ENCODE measurements around the gene HTT-AS.

HTT-AS gene

DNA sequence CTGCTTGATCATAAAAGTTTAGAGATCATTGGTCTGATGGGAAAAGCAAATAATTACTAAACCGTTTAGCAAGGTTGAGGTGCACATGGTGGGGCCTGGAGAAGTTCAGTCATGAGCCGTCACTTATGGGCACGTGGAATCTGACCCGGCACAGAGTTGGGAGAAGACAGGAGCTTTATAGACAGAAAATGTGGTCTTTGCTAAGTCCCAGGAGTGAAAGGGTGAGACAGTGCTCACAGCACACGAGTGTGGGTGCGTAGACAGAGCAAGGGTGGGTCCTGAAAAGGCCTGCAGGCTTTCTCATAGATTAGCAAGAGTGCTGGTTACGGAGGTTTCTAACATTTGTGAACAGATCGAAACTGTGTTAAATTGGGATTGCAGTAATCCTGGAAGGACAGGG is 44.0 kb upstream of the HTT-AS start:
- Histone ChIP-seq H3F3A (ENCODE audit: insufficient read depth, low read length) (no peaks in the 10 kb centered on the region), H3K4me3 (ENCODE audit: low read depth, low read length, poor library complexity, severe bottlenecking) (no peak overlapping the region), H3K9ac (ENCODE audit: low read length) (no peak overlapping the region), H2AFZ (ENCODE audit: low read length) (no peak overlapping the region), H3K79me2 (ENCODE audit: insufficient read depth, low read length) (no peaks in the 10 kb centered on the region), H3K27me3 (ENCODE audit: insufficient read depth, low read length) (no peaks in the 10 kb centered on the region), H3K9me2 (ENCODE audit: low read depth, low read length) (no peaks in the 10 kb centered on the region), H3K9me3 (ENCODE audit: low read length) (no peaks in the 10 kb centered on the region), H3K4me1 (ENCODE audit: insufficient read depth, low read length, severe bottlenecking) (no peaks in the 10 kb centered on the region), H3K27ac (ENCODE audit: low read depth, low read length, poor library complexity, severe bottlenecking) (no peak overlapping the region), H3K4me2 (ENCODE audit: low read length) (no peak overlapping the region), H4K20me1 (ENCODE audit: insufficient read depth, low read length) (no peaks in the 10 kb centered on the region), H3K36me3 (ENCODE audit: insufficient read depth, low read length) (peaks cover 25% of the 10 kb centered on the region)
- TF ChIP-seq, protein P1, sequence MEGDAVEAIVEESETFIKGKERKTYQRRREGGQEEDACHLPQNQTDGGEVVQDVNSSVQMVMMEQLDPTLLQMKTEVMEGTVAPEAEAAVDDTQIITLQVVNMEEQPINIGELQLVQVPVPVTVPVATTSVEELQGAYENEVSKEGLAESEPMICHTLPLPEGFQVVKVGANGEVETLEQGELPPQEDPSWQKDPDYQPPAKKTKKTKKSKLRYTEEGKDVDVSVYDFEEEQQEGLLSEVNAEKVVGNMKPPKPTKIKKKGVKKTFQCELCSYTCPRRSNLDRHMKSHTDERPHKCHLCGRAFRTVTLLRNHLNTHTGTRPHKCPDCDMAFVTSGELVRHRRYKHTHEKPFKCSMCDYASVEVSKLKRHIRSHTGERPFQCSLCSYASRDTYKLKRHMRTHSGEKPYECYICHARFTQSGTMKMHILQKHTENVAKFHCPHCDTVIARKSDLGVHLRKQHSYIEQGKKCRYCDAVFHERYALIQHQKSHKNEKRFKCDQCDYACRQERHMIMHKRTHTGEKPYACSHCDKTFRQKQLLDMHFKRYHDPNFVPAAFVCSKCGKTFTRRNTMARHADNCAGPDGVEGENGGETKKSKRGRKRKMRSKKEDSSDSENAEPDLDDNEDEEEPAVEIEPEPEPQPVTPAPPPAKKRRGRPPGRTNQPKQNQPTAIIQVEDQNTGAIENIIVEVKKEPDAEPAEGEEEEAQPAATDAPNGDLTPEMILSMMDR (IDR thresholded peaks at IDR 0.05; ENCODE audit: low read length): no peak
- no peak for TF ChIP-seq EZH2 (IDR thresholded peaks at IDR 0.05; ENCODE audit: borderline replicate concordance, low read length)

DNA sequence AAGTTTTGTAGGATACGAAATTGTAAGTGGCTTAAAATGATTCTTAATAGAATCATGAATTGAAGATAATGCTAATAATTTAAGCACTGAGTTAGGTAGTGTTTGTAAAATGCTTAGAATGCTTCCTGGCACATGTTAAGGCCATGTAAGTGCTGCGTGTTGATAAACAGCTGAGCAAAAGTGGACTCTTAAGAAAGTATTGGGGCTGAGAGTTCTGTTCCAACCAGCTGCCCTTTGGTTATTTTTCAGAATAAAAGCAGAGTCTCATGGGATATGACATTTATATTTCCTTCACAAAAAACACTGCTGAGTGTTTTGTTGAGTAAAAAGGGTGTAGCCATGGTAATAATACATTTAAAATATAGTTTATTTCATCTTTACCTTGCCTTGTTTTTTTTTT is 42.6 kb upstream of the HTT-AS start:
- H3K9me2 ChIP-seq (ENCODE audit: low read depth, low read length): no peaks in the 10 kb centered on the region
- H3K36me3 ChIP-seq (ENCODE audit: insufficient read depth, low read length): peaks cover 35% of the 10 kb centered on the region
- H3K27ac ChIP-seq (ENCODE audit: low read depth, low read length, poor library complexity, severe bottlenecking): no peak overlapping the region
- no peaks in the 10 kb centered on the region for H3K27me3 ChIP-seq (ENCODE audit: insufficient read depth, low read length)
- H3K9me3 ChIP-seq (ENCODE audit: low read length): no peaks in the 10 kb centered on the region
- H2AFZ ChIP-seq (ENCODE audit: low read length): no peak overlapping the region
- no peak overlapping the region for H3K4me3 ChIP-seq (ENCODE audit: low read depth, low read length, poor library complexity, severe bottlenecking)
- H3K79me2 ChIP-seq (ENCODE audit: insufficient read depth, low read length): no peaks in the 10 kb centered on the region
- H3K9ac ChIP-seq (ENCODE audit: low read length): no peak overlapping the region
- TF ChIP-seq, protein P1 (IDR thresholded peaks at IDR 0.05; ENCODE audit: low read length): no peak
- TF ChIP-seq EZH2 (IDR thresholded peaks at IDR 0.05; ENCODE audit: borderline replicate concordance, low read length): no peak
- no peaks in the 10 kb centered on the region for H3K4me1 ChIP-seq (ENCODE audit: insufficient read depth, low read length, severe bottlenecking)
- H4K20me1 ChIP-seq (ENCODE audit: insufficient read depth, low read length): no peaks in the 10 kb centered on the region
- no peaks in the 10 kb centered on the region for H3F3A ChIP-seq (ENCODE audit: insufficient read depth, low read length)
- no peak overlapping the region for H3K4me2 ChIP-seq (ENCODE audit: low read length)

DNA sequence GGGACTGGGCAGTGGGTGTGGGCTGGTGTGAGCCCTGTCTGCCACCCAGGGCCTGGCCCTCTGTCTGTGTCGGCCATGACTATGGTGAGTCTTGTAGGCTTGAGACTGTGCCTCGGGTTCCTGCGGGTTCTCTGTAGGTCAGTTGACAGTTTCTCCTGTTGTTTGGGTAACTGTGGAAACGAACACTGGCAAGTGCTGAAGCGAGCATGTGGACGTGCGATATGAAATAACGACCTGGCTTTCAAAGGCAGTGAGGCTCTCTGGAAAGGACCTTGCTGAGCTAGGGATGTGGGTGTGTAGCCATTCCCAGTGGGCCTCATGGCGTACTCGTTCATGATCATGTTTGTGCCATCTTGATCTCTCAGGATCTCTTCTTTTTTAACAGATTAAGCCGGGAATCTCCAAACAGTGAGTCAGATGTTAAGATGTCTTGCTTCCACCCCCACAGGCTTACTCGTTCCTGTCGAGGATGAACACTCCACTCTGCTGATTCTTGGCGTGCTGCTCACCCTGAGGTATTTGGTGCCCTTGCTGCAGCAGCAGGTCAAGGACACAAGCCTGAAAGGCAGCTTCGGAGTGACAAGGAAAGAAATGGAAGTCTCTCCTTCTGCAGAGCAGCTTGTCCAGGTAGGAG is 41.4 kb upstream of the HTT-AS start:
- Histone ChIP-seq H3K4me1 (ENCODE audit: insufficient read depth, low read length, severe bottlenecking) (no peaks in the 10 kb centered on the region), H3K36me3 (ENCODE audit: insufficient read depth, low read length) (peaks cover 34% of the 10 kb centered on the region), H3K27ac (ENCODE audit: low read depth, low read length, poor library complexity, severe bottlenecking) (no peak overlapping the region), H3K4me3 (ENCODE audit: low read depth, low read length, poor library complexity, severe bottlenecking) (no peak overlapping the region), H3K79me2 (ENCODE audit: insufficient read depth, low read length) (no peaks in the 10 kb centered on the region), H3K4me2 (ENCODE audit: low read length) (no peak overlapping the region), H3K9me3 (ENCODE audit: low read length) (no peaks in the 10 kb centered on the region), H3K9ac (ENCODE audit: low read length) (no peak overlapping the region), H3K9me2 (ENCODE audit: low read depth, low read length) (no peaks in the 10 kb centered on the region), H3K27me3 (ENCODE audit: insufficient read depth, low read length) (no peaks in the 10 kb centered on the region), H2AFZ (ENCODE audit: low read length) (no peak overlapping the region), H4K20me1 (ENCODE audit: insufficient read depth, low read length) (no peaks in the 10 kb centered on the region), H3F3A (ENCODE audit: insufficient read depth, low read length) (no peaks in the 10 kb centered on the region)
- TF ChIP-seq, protein P1 (IDR thresholded peaks at IDR 0.05; ENCODE audit: low read length): no peak
- no peak for TF ChIP-seq EZH2 (IDR thresholded peaks at IDR 0.05; ENCODE audit: borderline replicate concordance, low read length)

All from OCI-LY1 (cell line).